GM18858 (cell line): Measurements from ENCODE around the gene YWHAG.
"Not testable (repeated sequence)": the region's sequence is repeated elsewhere in the genome, so short reads cannot be mapped to it uniquely, and the experiment has no call there.

Source experiments
- ATAC-seq: cut with Tn5 transposase; IDR thresholded peaks from one replicate; pipeline ENCODE4 v1.9.1; 2021; ENCODE audit not compliant: unreplicated experiment

YWHAG gene

GRCh38 chr7:76349313-76349885 is 9.4 kb downstream of the YWHAG start:
- no peak for ATAC-seq

GRCh38 chr7:76347710-76348109 is 11.1 kb downstream of the YWHAG start:
- no peak for ATAC-seq

GRCh38 chr7:76346778-76347177 is 12.0 kb downstream of the YWHAG start:
- no peak for ATAC-seq

- ATAC-seq, result no peak
These were observed 12.7 kb downstream of the YWHAG start for GRCh38 chr7:76346097-76346496.

- no peak for ATAC-seq
These were observed 14.9 kb downstream of the YWHAG start for GRCh38 chr7:76343931-76344321.

GRCh38 chr7:76343294-76343930 is 15.4 kb downstream of the YWHAG start:
- ATAC-seq, result no peak

GRCh38 chr7:76342222-76342621 is 16.6 kb downstream of the YWHAG start:
- ATAC-seq, result no peak

GRCh38 chr7:76340617-76341131 is 18.1 kb downstream of the YWHAG start:
- ATAC-seq, result no peak

- ATAC-seq, result no peak
These were observed 20.3 kb downstream of the YWHAG start for GRCh38 chr7:76338298-76339084.

GRCh38 chr7:76337147-76337546 is 21.6 kb downstream of the YWHAG start:
- ATAC-seq, result no peak

- no peak for ATAC-seq
These were observed 22.7 kb downstream of the YWHAG start for GRCh38 chr7:76336094-76336493.

GRCh38 chr7:76335417-76335816 is 23.4 kb downstream of the YWHAG start:
- ATAC-seq, result not testable (repeated sequence)

- ATAC-seq, result no peak
These were observed 24.3 kb downstream of the YWHAG start for GRCh38 chr7:76334320-76334967.

- ATAC-seq, result no peak
These were observed 25.2 kb downstream of the YWHAG start for GRCh38 chr7:76333511-76334101.

- ATAC-seq, result no peak
These were observed 26.7 kb downstream of the YWHAG start for GRCh38 chr7:76332078-76332477.

GRCh38 chr7:76330673-76331072 is 28.1 kb downstream of the YWHAG start:
- no peak for ATAC-seq

GRCh38 chr7:76330261-76330660 is 28.5 kb downstream of the YWHAG start:
- ATAC-seq, result no peak

- no peak for ATAC-seq
These were observed 29.3 kb downstream of the YWHAG start for GRCh38 chr7:76329479-76329878.

- ATAC-seq, result no peak
These were observed 30.4 kb downstream of the YWHAG start for GRCh38 chr7:76328389-76328788.

- no peak for ATAC-seq
These were observed 31.2 kb downstream of the YWHAG start for GRCh38 chr7:76327610-76328009.

GRCh38 chr7:76326646-76327233 is 32.1 kb downstream of the YWHAG start:
- no peak for ATAC-seq
